NCI-H146 treated with DMSO at 0.1 percent for 48 hours (cell line): ENCODE results near the gene GEMIN4.
"Not testable (repeated sequence)": the region's sequence is repeated elsewhere in the genome, so short reads cannot be mapped to it uniquely, and the experiment has no call there.

Source experiments
- DNase-seq: peaks from one replicate; lab custom pipeline; 2025; ENCODE audit not compliant: unreplicated experiment; lab: John Stamatoyannopoulos, UW

GEMIN4 gene

GRCh38 chr17:704111-704864, 47.8 kb downstream of the GEMIN4 start:
- no peak for DNase-seq

GRCh38 chr17:703081-703875, 48.8 kb downstream of the GEMIN4 start:
- DNase-seq = no peak

- peak; percentile 24 for DNase-seq
Observed at GRCh38 chr17:700504-701094, 51.5 kb downstream of the GEMIN4 start.

- DNase-seq = no peak
Observed at GRCh38 chr17:699345-699744, 52.7 kb downstream of the GEMIN4 start.

DNA sequence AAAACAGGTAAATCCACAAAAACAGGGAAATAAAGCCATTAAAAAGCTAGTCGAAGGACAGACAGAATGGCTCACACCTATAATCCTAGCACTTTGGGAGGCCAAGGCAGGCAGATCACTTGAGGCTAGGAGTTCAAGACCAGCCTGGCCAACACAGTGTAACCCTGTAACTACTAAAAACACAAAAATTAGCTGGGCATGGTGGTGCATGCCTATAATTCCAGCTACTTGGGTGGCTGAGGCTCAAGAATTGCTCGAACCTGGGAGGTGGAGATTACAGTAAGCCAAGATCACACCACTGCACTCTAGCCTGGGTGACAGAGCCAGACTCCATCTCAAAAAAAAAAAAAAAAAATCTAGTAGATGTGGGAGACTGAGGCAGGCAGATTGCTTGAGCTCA, 54.0 kb downstream of the GEMIN4 start:
- not testable (repeated sequence) for DNase-seq

- no peak for DNase-seq
Observed at GRCh38 chr17:697682-698081, 54.4 kb downstream of the GEMIN4 start.

- no peak for DNase-seq
Observed at GRCh38 chr17:696369-696768, 55.7 kb downstream of the GEMIN4 start.
